Ovary (tissue), 3 donors: Measurements from ENCODE around the gene VCAN.

Experiments used
- CTCF ChIP-seq, 3 donors: fragments of 450-650 bp in 2 of 3; fragments of 200-600 bp in 1 of 3; IDR thresholded peaks; one replicate each; pipeline versions ENCODE4 v1.5.1 to v1.8.0; 2016 to 2022; ENCODE audit warnings: antibody characterized with exemption in 3 of 3, mild to moderate bottlenecking in 1 of 3
- EP300 ChIP-seq: sonication (generic); formaldehyde crosslinking; IDR thresholded peaks from one replicate; pipeline ENCODE4 v1.6.1; 2017; ENCODE audit warnings: antibody characterized with exemption
- POLR2A ChIP-seq: fragments of 450-650 bp; IDR thresholded peaks from one replicate; pipeline ENCODE4 v1.6.1; 2017; ENCODE audit warnings: antibody characterized with exemption, mild to moderate bottlenecking, moderate library complexity
- donor health status: DM: no; HTN: no; CAD: no.

GRCh38 chr5:83450183-83450966, 21.2 kb upstream of the VCAN start:
- no peak for TF ChIP-seq CTCF (IDR thresholded peaks at IDR 0.05)
- no peak for TF ChIP-seq POLR2A
- TF ChIP-seq EP300, result no peak
